Measurements from ENCODE around the gene AP4B1. TPM values are rescaled to one million over a fixed set of nuclear protein-coding genes. Genes with fewer than 3 reads are reported as not detected.

AP4B1 gene
- total RNA-seq, 3 donors from 2014 or later, result 10.8 to 18.1 (median 14.9) TPM

DNA sequence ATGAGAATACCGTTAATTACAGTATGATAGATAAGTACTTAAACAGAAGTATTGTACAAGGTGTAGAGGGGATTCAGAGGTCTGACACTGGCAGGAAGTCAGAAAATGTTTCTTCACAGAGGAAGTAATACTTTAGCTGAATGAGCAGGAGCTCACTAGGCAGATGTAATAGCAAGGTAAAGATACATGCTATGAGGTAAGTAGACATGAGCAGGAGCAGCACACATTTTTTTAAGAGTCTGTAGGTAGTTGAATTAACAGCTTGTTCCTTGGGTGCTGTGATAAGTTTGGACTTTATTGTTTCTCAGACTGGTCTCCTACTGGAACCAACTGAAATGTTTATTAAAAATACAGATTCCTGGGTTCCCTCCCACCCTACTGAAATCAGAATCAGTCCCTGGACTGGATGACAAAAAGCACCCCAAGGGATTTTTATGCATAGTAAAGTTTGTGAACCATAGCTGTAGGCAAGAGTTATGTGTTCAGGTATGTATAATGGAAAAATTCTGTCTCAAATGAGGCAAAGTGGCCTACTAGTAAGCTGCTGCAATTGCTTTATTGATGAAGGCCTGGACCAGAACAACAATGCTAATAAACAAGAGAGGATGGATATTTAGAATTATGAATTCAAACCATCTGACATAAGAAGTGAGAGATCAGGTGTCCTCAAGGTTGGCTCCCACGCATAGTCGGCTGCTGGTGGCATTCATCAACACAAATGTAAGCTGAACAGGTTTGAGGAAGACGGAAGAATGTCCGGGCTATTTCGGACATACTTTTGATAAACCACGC is 902 bp downstream of the AP4B1 start:
- H3K27me3 ChIP-seq, result no peaks in the 10 kb centered on the region
- H3K4me3 ChIP-seq, result peak overlapping the region; percentile 66 to 91 (median 67)
- no peaks in the 10 kb centered on the region for H3K36me3 ChIP-seq
- H3K9me3 ChIP-seq, result no peaks in the 10 kb centered on the region
- no peak for DNase-seq (ENCODE audit: low spot score in 2 of 2)
- H3K27ac ChIP-seq, result peak overlapping the region; percentile 89 to 92
- no peak for TF ChIP-seq POLR2A (IDR thresholded peaks at IDR 0.05)
- TF ChIP-seq, protein P1, sequence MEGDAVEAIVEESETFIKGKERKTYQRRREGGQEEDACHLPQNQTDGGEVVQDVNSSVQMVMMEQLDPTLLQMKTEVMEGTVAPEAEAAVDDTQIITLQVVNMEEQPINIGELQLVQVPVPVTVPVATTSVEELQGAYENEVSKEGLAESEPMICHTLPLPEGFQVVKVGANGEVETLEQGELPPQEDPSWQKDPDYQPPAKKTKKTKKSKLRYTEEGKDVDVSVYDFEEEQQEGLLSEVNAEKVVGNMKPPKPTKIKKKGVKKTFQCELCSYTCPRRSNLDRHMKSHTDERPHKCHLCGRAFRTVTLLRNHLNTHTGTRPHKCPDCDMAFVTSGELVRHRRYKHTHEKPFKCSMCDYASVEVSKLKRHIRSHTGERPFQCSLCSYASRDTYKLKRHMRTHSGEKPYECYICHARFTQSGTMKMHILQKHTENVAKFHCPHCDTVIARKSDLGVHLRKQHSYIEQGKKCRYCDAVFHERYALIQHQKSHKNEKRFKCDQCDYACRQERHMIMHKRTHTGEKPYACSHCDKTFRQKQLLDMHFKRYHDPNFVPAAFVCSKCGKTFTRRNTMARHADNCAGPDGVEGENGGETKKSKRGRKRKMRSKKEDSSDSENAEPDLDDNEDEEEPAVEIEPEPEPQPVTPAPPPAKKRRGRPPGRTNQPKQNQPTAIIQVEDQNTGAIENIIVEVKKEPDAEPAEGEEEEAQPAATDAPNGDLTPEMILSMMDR (IDR thresholded peaks at IDR 0.05), result no peak
- TF ChIP-seq POLR2AphosphoS5 (IDR thresholded peaks at IDR 0.05), result no peak
- H3K4me1 ChIP-seq, result peaks cover 0 to 4% of the 10 kb centered on the region in 2 donors
- intact Hi-C loops (cut with DNase I; ENCODE audit: low total_unique reads), result no loop called here

DNA sequence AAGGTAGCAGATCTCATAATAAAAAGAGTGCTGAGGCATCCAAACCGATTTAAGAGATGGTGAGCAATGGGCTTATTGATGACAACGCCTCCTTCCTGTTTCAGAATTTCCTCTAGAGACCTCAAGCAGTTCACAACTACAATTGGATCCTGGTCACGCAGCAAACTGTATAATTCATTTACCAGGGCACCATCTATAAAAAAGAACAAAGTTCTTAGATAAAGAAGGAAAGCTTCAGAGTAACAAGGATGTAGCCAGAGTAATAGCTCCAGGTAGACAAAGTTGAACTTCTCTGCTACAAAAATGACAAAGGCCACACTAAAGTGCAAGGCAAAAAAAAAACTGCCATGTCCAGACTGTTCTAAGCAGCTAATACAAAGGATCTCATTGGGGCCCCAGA is 3.4 kb downstream of the AP4B1 start:
- intact Hi-C loops (cut with DNase I; ENCODE audit: low total_unique reads), result no loop called here
- H3K27me3 ChIP-seq, result no peaks in the 10 kb centered on the region
- TF ChIP-seq POLR2AphosphoS5 (IDR thresholded peaks at IDR 0.05) (no peak), POLR2A (IDR thresholded peaks at IDR 0.05) (no peak)
- TF ChIP-seq, protein P1 (IDR thresholded peaks at IDR 0.05), result no peak
- peaks cover 0 to 4% of the 10 kb centered on the region in 2 donors for H3K4me1 ChIP-seq
- no peaks in the 10 kb centered on the region for H3K36me3 ChIP-seq
- no peak for DNase-seq (ENCODE audit: low spot score in 2 of 2)
- no peaks in the 10 kb centered on the region for H3K9me3 ChIP-seq
- H3K4me3 ChIP-seq, result no peak overlapping the region
- no peak overlapping the region for H3K27ac ChIP-seq

DNA sequence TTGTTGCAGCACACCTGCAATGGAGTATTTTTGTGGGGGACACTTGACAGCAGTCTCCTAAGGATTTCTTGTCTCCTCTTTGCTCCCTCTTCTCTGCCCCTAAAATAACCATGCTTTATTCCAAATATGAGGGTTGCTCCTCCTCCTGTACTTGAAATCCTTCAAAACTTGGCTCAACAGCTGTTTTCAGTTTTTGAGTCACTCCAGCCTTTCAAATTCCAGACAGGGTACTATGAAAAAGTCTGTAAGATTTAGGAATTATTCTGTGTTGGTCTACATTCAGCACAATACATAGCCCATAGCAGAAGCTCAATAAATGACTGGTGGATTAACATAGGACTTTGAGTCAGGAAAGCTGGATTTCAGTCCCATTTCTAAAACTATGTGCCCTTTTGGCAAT is 5.5 kb downstream of the AP4B1 start:
- no peaks in the 10 kb centered on the region for H3K36me3 ChIP-seq

DNA sequence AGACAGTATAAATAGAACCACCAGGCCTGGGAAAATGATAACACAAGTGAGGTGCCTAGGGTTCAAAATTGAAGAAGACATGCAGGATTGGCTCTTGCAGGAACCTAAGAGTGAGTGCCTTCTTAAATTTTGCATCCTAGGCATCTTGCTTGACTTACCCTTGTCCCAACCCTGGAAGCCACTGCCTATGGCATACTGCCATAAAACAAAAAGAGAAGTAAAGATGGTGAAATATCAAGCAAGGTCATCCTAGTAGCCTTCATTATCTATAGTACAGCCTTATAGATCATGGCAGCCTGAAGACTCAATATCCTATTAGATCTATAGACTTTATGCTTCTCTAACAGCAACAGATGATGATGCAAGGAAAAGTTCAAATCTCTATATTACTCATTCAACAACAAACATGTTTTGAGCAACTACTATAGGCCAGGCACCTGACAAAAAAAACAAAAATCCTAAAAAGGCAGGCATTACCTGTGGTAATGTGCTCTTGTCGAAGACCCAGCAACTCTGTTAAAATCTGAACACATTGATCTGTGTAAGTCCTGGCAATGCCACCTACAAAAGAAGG is 6.3 kb downstream of the AP4B1 start:
- no peak overlapping the region for H3K27ac ChIP-seq
- no peaks in the 10 kb centered on the region for H3K27me3 ChIP-seq
- no peak overlapping the region for H3K4me3 ChIP-seq
- intact Hi-C loops (cut with DNase I; ENCODE audit: low total_unique reads), result no loop called here
- no peak for DNase-seq (ENCODE audit: low spot score in 2 of 2)
- H3K4me1 ChIP-seq, result peaks cover 0 to under 1% of the 10 kb centered on the region in 2 donors
- no peaks in the 10 kb centered on the region for H3K36me3 ChIP-seq
- H3K9me3 ChIP-seq, result no peaks in the 10 kb centered on the region
- TF ChIP-seq, protein P1 (IDR thresholded peaks at IDR 0.05), result no peak
- no peak for TF ChIP-seq POLR2AphosphoS5 (IDR thresholded peaks at IDR 0.05)
- no peak for TF ChIP-seq POLR2A (IDR thresholded peaks at IDR 0.05)

More for the DNA sequence above, 5.5 kb downstream of the AP4B1 start:
- no peak overlapping the region for H3K27ac ChIP-seq
- H3K27me3 ChIP-seq, result no peaks in the 10 kb centered on the region
- intact Hi-C loops (cut with DNase I; ENCODE audit: low total_unique reads), result no loop called here
- no peak for DNase-seq (ENCODE audit: low spot score in 2 of 2)
- H3K9me3 ChIP-seq, result no peaks in the 10 kb centered on the region
- H3K4me1 ChIP-seq, result peaks cover 0 to 4% of the 10 kb centered on the region in 2 donors
- H3K4me3 ChIP-seq, result no peak overlapping the region
- TF ChIP-seq, protein P1 (IDR thresholded peaks at IDR 0.05), result no peak
- TF ChIP-seq POLR2A (IDR thresholded peaks at IDR 0.05) (no peak), POLR2AphosphoS5 (IDR thresholded peaks at IDR 0.05) (no peak)

DNA sequence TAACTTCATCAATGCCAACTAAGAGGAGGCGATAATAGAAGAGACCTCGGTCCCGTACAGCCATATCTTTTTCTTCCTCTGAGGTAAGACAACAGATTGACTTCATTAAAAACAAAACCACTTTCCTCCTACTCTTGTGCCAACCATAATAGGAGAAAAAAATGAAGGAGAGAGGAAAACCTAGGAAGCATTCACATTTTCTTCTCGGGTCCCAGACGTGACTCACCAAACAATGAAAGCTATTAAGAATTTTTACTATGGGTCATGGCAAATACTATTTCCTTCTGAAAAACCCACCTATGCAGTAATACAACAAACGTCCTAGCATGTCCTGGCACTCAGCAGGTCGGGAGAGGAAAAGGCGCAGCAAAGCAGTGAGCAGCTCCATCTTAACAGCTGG is 8.6 kb downstream of the AP4B1 start:
- Histone ChIP-seq H3K4me3 (no peak overlapping the region), H3K4me1 (no peaks in the 10 kb centered on the region), H3K9me3 (no peaks in the 10 kb centered on the region), H3K27ac (no peak overlapping the region), H3K36me3 (no peaks in the 10 kb centered on the region), H3K27me3 (no peaks in the 10 kb centered on the region)
- TF ChIP-seq POLR2AphosphoS5 (IDR thresholded peaks at IDR 0.05) (no peak), POLR2A (IDR thresholded peaks at IDR 0.05) (no peak)
- TF ChIP-seq, protein P1 (IDR thresholded peaks at IDR 0.05), result no peak
- intact Hi-C loops (cut with DNase I; ENCODE audit: low total_unique reads), result no loop called here
- DNase-seq (ENCODE audit: low spot score in 2 of 2), result no peak

All from breast epithelium (tissue), 4 donors.